Kidney (tissue), 2 donors: ENCODE measurements around the gene SRSF3. TPM values are rescaled to one million over a fixed set of nuclear protein-coding genes. Genes with fewer than 3 reads are reported as not detected.

ENCODE experiments used
- microRNA-seq: library from miRNA; unstranded; fragments of <30 nt; microRNA quantifications from one replicate; pipeline ENCODE4 v1.2.0, GENCODE V29; 2020
- polyA plus RNA-seq: library from polyadenylated mRNA; stranded (reverse); fragments of 350-450 nt; fragmentation: Illumina TruSeq; extraction: RNeasy Lipid Tissue Mini Kit (QIAGEN cat#74804); gene quantifications from one replicate; pipeline ENCODE4 v1.2.3, GENCODE V29; 2014; ENCODE audit warnings: low read depth, low replicate concordance; ENCODE audit not compliant: insufficient read depth
- total RNA-seq: library from RNA; stranded (reverse); fragmentation: NEBNext Ultra II Directional; extraction: Animal tissue kit (Norgen Biotek cat#: 25700); gene quantifications from one replicate; pipeline ENCODE4 v1.2.1, GENCODE V29; 2021
- donor health status: DM: yes; HTN: yes; CAD: no.

Gene SRSF3
- total and polyA plus RNA-seq, 2 donors from 2014 or later: 222 to 257 TPM

Small RNA genes within 50 kb of the gene (microRNA-seq; reads per million reads assigned to microRNA genes)
- gene MIR3925: not detected

Other genes starting within 250 kb of the SRSF3 start
- 4.6 TPM for gene ETV7, start 206.7 kb upstream of the SRSF3 start, total RNA-seq
- 0.99 TPM for gene ETV7, start 206.7 kb upstream of the SRSF3 start, polyA plus RNA-seq
- 0.13 TPM for gene PXT1, start 151.5 kb upstream of the SRSF3 start, total RNA-seq
- gene PXT1, start 151.5 kb upstream of the SRSF3 start, polyA plus RNA-seq: not detected
- gene KCTD20, start 151.4 kb upstream of the SRSF3 start, total RNA-seq: 35.6 TPM
- 11.5 TPM for gene KCTD20, start 151.4 kb upstream of the SRSF3 start, polyA plus RNA-seq
- gene STK38, start 46.9 kb upstream of the SRSF3 start, total RNA-seq: 30.4 TPM
- gene STK38, start 46.9 kb upstream of the SRSF3 start, polyA plus RNA-seq: 21.3 TPM
- 66.2 TPM for gene CDKN1A, start 84.4 kb downstream of the SRSF3 start, total RNA-seq
- 46.4 TPM for gene CDKN1A, start 84.4 kb downstream of the SRSF3 start, polyA plus RNA-seq
- 1.5 TPM for gene RAB44, start 103.5 kb downstream of the SRSF3 start, total RNA-seq
- gene RAB44, start 103.5 kb downstream of the SRSF3 start, polyA plus RNA-seq: not detected
- 7.1 TPM for gene CPNE5, start 245.1 kb downstream of the SRSF3 start, total RNA-seq
- gene CPNE5, start 245.1 kb downstream of the SRSF3 start, polyA plus RNA-seq: 3.7 TPM